ENCODE data around the gene ANP32E. TPM values are rescaled to one million over a fixed set of nuclear protein-coding genes. Genes with fewer than 3 reads are reported as not detected.

ANP32E gene
- total RNA-seq, 1 experiment from 2014 or later: 95.1 TPM

GRCh38 chr1:150271291-150271959 is 35.5 kb upstream of the ANP32E start (continued):
- TF ChIP-seq, protein P1, sequence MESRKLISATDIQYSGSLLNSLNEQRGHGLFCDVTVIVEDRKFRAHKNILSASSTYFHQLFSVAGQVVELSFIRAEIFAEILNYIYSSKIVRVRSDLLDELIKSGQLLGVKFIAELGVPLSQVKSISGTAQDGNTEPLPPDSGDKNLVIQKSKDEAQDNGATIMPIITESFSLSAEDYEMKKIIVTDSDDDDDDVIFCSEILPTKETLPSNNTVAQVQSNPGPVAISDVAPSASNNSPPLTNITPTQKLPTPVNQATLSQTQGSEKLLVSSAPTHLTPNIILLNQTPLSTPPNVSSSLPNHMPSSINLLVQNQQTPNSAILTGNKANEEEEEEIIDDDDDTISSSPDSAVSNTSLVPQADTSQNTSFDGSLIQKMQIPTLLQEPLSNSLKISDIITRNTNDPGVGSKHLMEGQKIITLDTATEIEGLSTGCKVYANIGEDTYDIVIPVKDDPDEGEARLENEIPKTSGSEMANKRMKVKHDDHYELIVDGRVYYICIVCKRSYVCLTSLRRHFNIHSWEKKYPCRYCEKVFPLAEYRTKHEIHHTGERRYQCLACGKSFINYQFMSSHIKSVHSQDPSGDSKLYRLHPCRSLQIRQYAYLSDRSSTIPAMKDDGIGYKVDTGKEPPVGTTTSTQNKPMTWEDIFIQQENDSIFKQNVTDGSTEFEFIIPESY (IDR thresholded peaks at IDR 0.05; ENCODE audit: extremely low read depth, insufficient replicate concordance, low read length): no peak
- TF ChIP-seq SIN3A (IDR thresholded peaks at IDR 0.05; ENCODE audit: low read depth): no peak
- TF ChIP-seq ATF3 (IDR thresholded peaks at IDR 0.05): no peak
- TF ChIP-seq, protein P2, sequence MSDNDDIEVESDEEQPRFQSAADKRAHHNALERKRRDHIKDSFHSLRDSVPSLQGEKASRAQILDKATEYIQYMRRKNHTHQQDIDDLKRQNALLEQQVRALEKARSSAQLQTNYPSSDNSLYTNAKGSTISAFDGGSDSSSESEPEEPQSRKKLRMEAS (IDR thresholded peaks at IDR 0.05): no peak
- TF ChIP-seq POLR2A (IDR thresholded peaks at IDR 0.05; ENCODE audit: borderline replicate concordance, extremely low read depth, insufficient read depth, insufficient read length): no peak
- no peak for TF ChIP-seq FOSL1 (IDR thresholded peaks at IDR 0.05; ENCODE audit: low read depth)
- no peak for TF ChIP-seq RAD21 (IDR thresholded peaks at IDR 0.05; ENCODE audit: low read depth)
- TF ChIP-seq, protein P3, sequence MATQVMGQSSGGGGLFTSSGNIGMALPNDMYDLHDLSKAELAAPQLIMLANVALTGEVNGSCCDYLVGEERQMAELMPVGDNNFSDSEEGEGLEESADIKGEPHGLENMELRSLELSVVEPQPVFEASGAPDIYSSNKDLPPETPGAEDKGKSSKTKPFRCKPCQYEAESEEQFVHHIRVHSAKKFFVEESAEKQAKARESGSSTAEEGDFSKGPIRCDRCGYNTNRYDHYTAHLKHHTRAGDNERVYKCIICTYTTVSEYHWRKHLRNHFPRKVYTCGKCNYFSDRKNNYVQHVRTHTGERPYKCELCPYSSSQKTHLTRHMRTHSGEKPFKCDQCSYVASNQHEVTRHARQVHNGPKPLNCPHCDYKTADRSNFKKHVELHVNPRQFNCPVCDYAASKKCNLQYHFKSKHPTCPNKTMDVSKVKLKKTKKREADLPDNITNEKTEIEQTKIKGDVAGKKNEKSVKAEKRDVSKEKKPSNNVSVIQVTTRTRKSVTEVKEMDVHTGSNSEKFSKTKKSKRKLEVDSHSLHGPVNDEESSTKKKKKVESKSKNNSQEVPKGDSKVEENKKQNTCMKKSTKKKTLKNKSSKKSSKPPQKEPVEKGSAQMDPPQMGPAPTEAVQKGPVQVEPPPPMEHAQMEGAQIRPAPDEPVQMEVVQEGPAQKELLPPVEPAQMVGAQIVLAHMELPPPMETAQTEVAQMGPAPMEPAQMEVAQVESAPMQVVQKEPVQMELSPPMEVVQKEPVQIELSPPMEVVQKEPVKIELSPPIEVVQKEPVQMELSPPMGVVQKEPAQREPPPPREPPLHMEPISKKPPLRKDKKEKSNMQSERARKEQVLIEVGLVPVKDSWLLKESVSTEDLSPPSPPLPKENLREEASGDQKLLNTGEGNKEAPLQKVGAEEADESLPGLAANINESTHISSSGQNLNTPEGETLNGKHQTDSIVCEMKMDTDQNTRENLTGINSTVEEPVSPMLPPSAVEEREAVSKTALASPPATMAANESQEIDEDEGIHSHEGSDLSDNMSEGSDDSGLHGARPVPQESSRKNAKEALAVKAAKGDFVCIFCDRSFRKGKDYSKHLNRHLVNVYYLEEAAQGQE (IDR thresholded peaks at IDR 0.05; ENCODE audit: low read depth): no peak
- no peak for TF ChIP-seq ZFX (IDR thresholded peaks at IDR 0.05)
